Liver (tissue), 9 donors: ENCODE measurements around the gene OR2G3. TPM values are rescaled to one million over a fixed set of nuclear protein-coding genes. Genes with fewer than 3 reads are reported as not detected.

Experiments
- DNase-seq: peaks from one replicate; pipeline ENCODE4 v3.0.0-alpha.2; 2017; ENCODE audit warnings: low spot score
- H3K27ac ChIP-seq, 2 donors: one replicate each; pipeline ENCODE4 v1.7.0; 2013; ENCODE audit warnings: inconsistent platforms in 2 of 2, low read length in 2 of 2, control low read depth in 1 of 2, low read depth in 1 of 2, mild to moderate bottlenecking in 1 of 2
- H3K27me3 ChIP-seq, 4 donors: one replicate each; pipeline versions ENCODE4 v1.6.1 to v1.7.0; 2013; ENCODE audit warnings: low read length in 3 of 4, inconsistent platforms in 1 of 4, mild to moderate bottlenecking in 1 of 4, moderate library complexity in 1 of 4; ENCODE audit not compliant: control insufficient read depth in 4 of 4, insufficient read depth in 4 of 4
- H3K36me3 ChIP-seq, 4 donors: one replicate each; pipeline versions ENCODE4 v1.6.1 to v1.7.0; 2013; ENCODE audit warnings: low read length in 3 of 4, mild to moderate bottlenecking in 3 of 4, low read depth in 1 of 4, moderate library complexity in 1 of 4; ENCODE audit not compliant: control insufficient read depth in 4 of 4, insufficient read depth in 3 of 4
- H3K4me1 ChIP-seq, 4 donors: one replicate each; pipeline versions ENCODE4 v1.6.1 to v1.7.0; 2013; ENCODE audit warnings: low read length in 3 of 4, mild to moderate bottlenecking in 3 of 4, moderate library complexity in 1 of 4; ENCODE audit not compliant: control insufficient read depth in 4 of 4, insufficient read depth in 4 of 4
- H3K4me3 ChIP-seq, 3 donors: one replicate each; pipeline versions ENCODE4 v1.6.1 to v1.7.0; 2013; ENCODE audit warnings: low read length in 3 of 3, control low read depth in 1 of 3, low read depth in 1 of 3, mild to moderate bottlenecking in 1 of 3
- H3K9ac ChIP-seq, 2 donors: one replicate each; pipeline ENCODE4 v1.7.0; 2013; ENCODE audit warnings: low read length in 2 of 2, mild to moderate bottlenecking in 2 of 2, moderate library complexity in 2 of 2, control low read depth in 1 of 2, low read depth in 1 of 2
- H3K9me3 ChIP-seq, 4 donors: one replicate each; pipeline versions ENCODE4 v1.6.1 to v1.7.0; 2013; ENCODE audit warnings: low read length in 3 of 4; ENCODE audit not compliant: control insufficient read depth in 4 of 4
- EGR1 ChIP-seq, 2 donors: IDR thresholded peaks; 2 replicates each; pipeline ENCODE4 v1.6.1; 2016 to 2018; ENCODE audit warnings: antibody characterized with exemption in 2 of 2, low read depth in 2 of 2
- FOXA1 ChIP-seq: IDR thresholded peaks from 2 replicates; pipeline ENCODE4 v1.6.1; 2016; ENCODE audit warnings: antibody characterized with exemption
- FOXA2 ChIP-seq: IDR thresholded peaks from 2 replicates; pipeline ENCODE4 v1.6.1; 2016; ENCODE audit warnings: antibody characterized with exemption
- GABPA ChIP-seq, 2 donors: IDR thresholded peaks in 1 of 2; conservative IDR thresholded peaks in 1 of 2; 2 replicates each; pipeline ENCODE4 v1.6.1; 2016; ENCODE audit warnings: antibody characterized with exemption in 2 of 2, mild to moderate bottlenecking in 1 of 2, moderate library complexity in 1 of 2
- HNF4G ChIP-seq: IDR thresholded peaks from 2 replicates; pipeline ENCODE4 v1.6.1; 2016; ENCODE audit warnings: antibody characterized with exemption
- JUND ChIP-seq, 2 donors: IDR thresholded peaks; 2 replicates each; pipeline ENCODE4 v1.6.1; 2016; ENCODE audit warnings: antibody characterized with exemption in 2 of 2
- RAD21 ChIP-seq, 2 donors: IDR thresholded peaks; 2 replicates each; pipeline ENCODE4 v1.6.1; 2016; ENCODE audit warnings: antibody characterized with exemption in 2 of 2, mild to moderate bottlenecking in 2 of 2
- SP1 ChIP-seq: IDR thresholded peaks from 2 replicates; pipeline ENCODE4 v1.6.1; 2018; ENCODE audit warnings: antibody characterized with exemption, mild to moderate bottlenecking
- TAF1 ChIP-seq: conservative IDR thresholded peaks from 2 replicates; pipeline ENCODE4 v1.6.1; 2016; ENCODE audit warnings: antibody characterized with exemption, mild to moderate bottlenecking
- YY1 ChIP-seq: IDR thresholded peaks from 2 replicates; pipeline ENCODE4 v1.6.1; 2016; ENCODE audit warnings: antibody characterized with exemption, mild to moderate bottlenecking
- WGBS: extraction: QIAGEN DNeasy Blood & Tissue Kit; methylation state at CpG from one replicate; pipeline ENCODE4 v1.1.7; 2013; 5-methylcytosine and 5-hydroxymethylcytosine counted together
- polyA plus RNA-seq, 2 donors: library from polyadenylated mRNA; stranded (reverse) in 1 of 2; unstranded in 1 of 2; fragments of 200-250 nt in 1 of 2; fragments of >200 nt in 1 of 2; fragmentation: Nextera tagmentation in 1 of 2; extraction: Ambion mirVana in 1 of 2; gene quantifications; one replicate each; pipeline versions ENCODE4 v1.2.1 to v1.2.3, GENCODE V29; 2013 to 2015
- total RNA-seq, 2 donors: library from RNA; depleted of rRNA; stranded (reverse); fragments of >200 nt; gene quantifications; one replicate each; pipeline ENCODE4 v1.2.3, GENCODE V29; 2014
- TF ChIP-seq, protein P1 (sequence below): IDR thresholded peaks from 2 replicates; pipeline ENCODE4 v1.6.1; 2016; ENCODE audit warnings: antibody characterized with exemption
- TF ChIP-seq, protein P2 (sequence below): IDR thresholded peaks from 2 replicates; pipeline ENCODE4 v1.6.1; 2016; ENCODE audit warnings: antibody characterized with exemption
- donor health status: healthy.
- donor health status: healthy.
- donor health status: healthy.
- donor health status: healthy.
- donor health status: healthy.

The OR2G3 gene
- not detected for total RNA-seq
- not detected for polyA plus RNA-seq

DNA sequence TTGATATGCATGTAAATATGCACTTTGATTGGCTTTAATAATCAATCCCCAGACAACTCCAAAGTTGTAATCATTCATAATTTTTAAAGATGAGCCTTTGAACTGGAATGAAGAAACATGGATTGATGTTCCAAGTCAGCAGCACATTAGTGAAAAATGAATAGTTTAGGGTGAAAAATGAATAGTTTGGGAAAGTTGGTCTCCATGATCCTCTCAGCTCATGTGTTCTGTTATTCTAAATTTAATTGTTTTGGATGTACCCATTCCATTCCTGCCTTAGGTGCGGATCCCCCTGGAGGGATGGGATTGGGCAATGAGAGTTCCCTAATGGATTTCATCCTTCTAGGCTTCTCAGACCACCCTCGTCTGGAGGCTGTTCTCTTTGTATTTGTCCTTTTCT, at the start of gene OR2G3:
Gene OR2G3 (plus strand): TSS at position 301 of the 400 bp plus-strand sequence. CDS start 0 bp downstream, at position 301.
- H3K4me1 ChIP-seq = no peaks in the 10 kb centered on the region
- no peaks in the 10 kb centered on the region for H3K27me3 ChIP-seq
- H3K9me3 ChIP-seq = no peaks in the 10 kb centered on the region
- WGBS = 65% methylated on average over 2 of the region's 2 CpGs
- DNase-seq = no peak
- no peak within 1 kb of the TSS for H3K4me3 ChIP-seq
- TF ChIP-seq FOXA1 = no peak
- H3K9ac ChIP-seq = no peak within 1 kb of the TSS
- no peak within 1 kb of the TSS for H3K27ac ChIP-seq
- H3K36me3 ChIP-seq = no peaks in the 10 kb centered on the region

DNA sequence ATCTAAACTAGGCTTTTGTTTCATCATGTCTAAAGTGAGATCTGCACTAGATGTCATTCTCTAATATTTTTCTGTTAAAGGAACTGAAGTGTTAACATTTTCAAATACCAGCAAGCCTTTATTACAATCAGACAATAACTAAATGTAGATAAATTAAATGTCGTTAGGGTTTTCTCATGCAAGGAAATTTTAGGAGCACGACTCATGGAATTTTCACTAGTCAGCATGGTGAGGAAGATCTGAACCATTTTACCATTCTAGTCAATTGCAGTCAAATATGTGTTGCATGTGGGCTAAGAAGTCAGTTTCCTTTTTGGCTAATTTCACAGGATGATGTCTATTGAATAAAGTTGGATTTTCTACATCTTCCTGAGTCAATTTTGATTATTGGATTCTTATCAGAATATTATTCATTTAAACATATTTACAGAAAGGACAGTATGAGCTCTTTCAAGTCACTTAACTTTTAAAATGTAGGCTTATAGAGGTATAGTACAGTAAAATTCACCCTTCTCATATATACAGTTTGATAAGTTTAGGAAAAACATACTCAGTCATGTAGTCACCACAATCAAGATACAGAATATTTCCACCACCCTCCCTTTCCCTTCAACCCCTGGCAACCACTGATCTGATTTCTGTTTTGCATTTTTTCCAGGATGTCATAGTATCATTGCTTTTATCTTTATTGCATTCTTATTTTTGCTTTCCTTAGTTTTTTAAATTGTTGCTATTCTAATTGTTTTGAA, 47.3 kb upstream of the OR2G3 start:
- H3K27ac ChIP-seq = no peak overlapping the region
- H3K27me3 ChIP-seq = peaks cover 0 to 4% (median 0%) of the 10 kb centered on the region in 4 donors
- no peak for DNase-seq
- H3K4me3 ChIP-seq = no peak overlapping the region
- H3K9ac ChIP-seq = no peak overlapping the region
- H3K4me1 ChIP-seq = no peaks in the 10 kb centered on the region
- TF ChIP-seq GABPA (IDR thresholded peaks at IDR 0.05 in 1 of 2, conservative IDR thresholded peaks at IDR 0.05 in 1 of 2) = no peak
- TF ChIP-seq, protein P1, sequence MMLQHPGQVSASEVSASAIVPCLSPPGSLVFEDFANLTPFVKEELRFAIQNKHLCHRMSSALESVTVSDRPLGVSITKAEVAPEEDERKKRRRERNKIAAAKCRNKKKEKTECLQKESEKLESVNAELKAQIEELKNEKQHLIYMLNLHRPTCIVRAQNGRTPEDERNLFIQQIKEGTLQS = no peak
- no peak for TF ChIP-seq EGR1 (IDR thresholded peaks at IDR 0.05; ENCODE audit: low read depth in 2 of 2)
- TF ChIP-seq SP1 = no peak
- no peak for TF ChIP-seq FOXA1
- WGBS = 66% methylated on average over 2 of the region's 2 CpGs
- H3K9me3 ChIP-seq = no peaks in the 10 kb centered on the region
- H3K36me3 ChIP-seq = no peaks in the 10 kb centered on the region

DNA sequence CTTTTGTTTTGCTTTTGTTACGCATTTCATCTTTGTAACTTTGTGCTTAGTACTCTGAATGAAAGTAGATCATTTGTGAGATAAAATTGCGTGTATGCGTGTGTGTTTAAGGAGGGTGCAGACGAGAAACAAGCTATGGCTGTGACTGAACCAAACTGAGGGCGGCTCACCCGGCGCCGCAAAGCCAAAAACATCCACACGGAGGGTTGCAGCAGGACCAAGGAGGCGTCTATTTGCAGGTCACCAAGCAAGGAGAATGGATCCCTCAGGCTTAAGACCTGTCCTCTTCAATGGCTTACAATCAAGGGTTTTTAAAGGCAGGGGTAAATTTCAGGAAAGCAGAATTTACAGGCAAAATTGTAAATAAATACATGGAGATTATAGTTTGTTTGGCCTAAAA, 43.7 kb upstream of the OR2G3 start:
- DNase-seq = no peak
- Histone ChIP-seq H3K4me1 (no peaks in the 10 kb centered on the region), H3K9me3 (no peaks in the 10 kb centered on the region), H3K9ac (no peak overlapping the region), H3K27ac (no peak overlapping the region), H3K27me3 (no peaks in the 10 kb centered on the region), H3K36me3 (no peaks in the 10 kb centered on the region), H3K4me3 (no peak overlapping the region)
- 59% methylated on average over 10 of the region's 10 CpGs for WGBS
- no peak for TF ChIP-seq YY1
- TF ChIP-seq JUND (IDR thresholded peaks at IDR 0.05) = no peak
- TF ChIP-seq, protein P1 = no peak
- TF ChIP-seq FOXA2 = no peak
- TF ChIP-seq HNF4G = no peak
- TF ChIP-seq RAD21 (IDR thresholded peaks at IDR 0.05) = no peak
- no peak for TF ChIP-seq FOXA1
- TF ChIP-seq SP1 = no peak
- no peak for TF ChIP-seq TAF1
- TF ChIP-seq, protein P2, sequence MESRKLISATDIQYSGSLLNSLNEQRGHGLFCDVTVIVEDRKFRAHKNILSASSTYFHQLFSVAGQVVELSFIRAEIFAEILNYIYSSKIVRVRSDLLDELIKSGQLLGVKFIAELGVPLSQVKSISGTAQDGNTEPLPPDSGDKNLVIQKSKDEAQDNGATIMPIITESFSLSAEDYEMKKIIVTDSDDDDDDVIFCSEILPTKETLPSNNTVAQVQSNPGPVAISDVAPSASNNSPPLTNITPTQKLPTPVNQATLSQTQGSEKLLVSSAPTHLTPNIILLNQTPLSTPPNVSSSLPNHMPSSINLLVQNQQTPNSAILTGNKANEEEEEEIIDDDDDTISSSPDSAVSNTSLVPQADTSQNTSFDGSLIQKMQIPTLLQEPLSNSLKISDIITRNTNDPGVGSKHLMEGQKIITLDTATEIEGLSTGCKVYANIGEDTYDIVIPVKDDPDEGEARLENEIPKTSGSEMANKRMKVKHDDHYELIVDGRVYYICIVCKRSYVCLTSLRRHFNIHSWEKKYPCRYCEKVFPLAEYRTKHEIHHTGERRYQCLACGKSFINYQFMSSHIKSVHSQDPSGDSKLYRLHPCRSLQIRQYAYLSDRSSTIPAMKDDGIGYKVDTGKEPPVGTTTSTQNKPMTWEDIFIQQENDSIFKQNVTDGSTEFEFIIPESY = no peak
- no peak for TF ChIP-seq GABPA (IDR thresholded peaks at IDR 0.05 in 1 of 2, conservative IDR thresholded peaks at IDR 0.05 in 1 of 2)
